Activated T-helper 1 cell treated with Interleukin-2 at 50 U/mL for 16 hours (primary cell): ENCODE data around the gene NIP7.

ENCODE experiments used
- DNase-seq: peaks from one replicate; pipeline ENCODE4 v3.0.0-alpha.2; 2020; ENCODE audit warnings: low read depth

Gene NIP7

GRCh38 chr16:69318911-69319289 lies 20.7 kb upstream of the NIP7 start:
- DNase-seq, result no peak

- no peak for DNase-seq
Measured at GRCh38 chr16:69319381-69319780, 20.2 kb upstream of the NIP7 start.

GRCh38 chr16:69319826-69320739 lies 19.5 kb upstream of the NIP7 start:
- no peak for DNase-seq

- DNase-seq, result no peak
Measured at GRCh38 chr16:69320740-69321073, 18.9 kb upstream of the NIP7 start.

- DNase-seq, result no peak
Measured at GRCh38 chr16:69321080-69321479, 18.5 kb upstream of the NIP7 start.

GRCh38 chr16:69322343-69322742 lies 17.2 kb upstream of the NIP7 start:
- DNase-seq, result no peak

- no peak for DNase-seq
Measured at GRCh38 chr16:69323415-69323814, 16.2 kb upstream of the NIP7 start.

- no peak for DNase-seq
Measured at GRCh38 chr16:69324013-69324531, 15.5 kb upstream of the NIP7 start.

GRCh38 chr16:69324585-69325253 lies 14.9 kb upstream of the NIP7 start:
- no peak for DNase-seq

- no peak for DNase-seq
Measured at GRCh38 chr16:69325784-69326171, 13.8 kb upstream of the NIP7 start.

- DNase-seq, result no peak
Measured at GRCh38 chr16:69326172-69326873, 13.2 kb upstream of the NIP7 start.

- DNase-seq, result no peak
Measured at GRCh38 chr16:69327585-69328310, 11.8 kb upstream of the NIP7 start.

- DNase-seq, result no peak
Measured at GRCh38 chr16:69328854-69329316, 10.7 kb upstream of the NIP7 start.

GRCh38 chr16:69329369-69330285 lies 9.9 kb upstream of the NIP7 start:
- peak; percentile 35 for DNase-seq

GRCh38 chr16:69330286-69331109 lies 9.1 kb upstream of the NIP7 start, which contains the start of gene PDF:
Gene PDF (minus strand): TSS chr16:69330588. CDS start chr16:69330570, 18 bp downstream.
- DNase-seq, result peak; percentile 78

GRCh38 chr16:69334696-69335095 lies 4.9 kb upstream of the NIP7 start:
- no peak for DNase-seq

- DNase-seq, result no peak
Measured at GRCh38 chr16:69338557-69339288, 849 bp upstream of the NIP7 start.

- no peak for DNase-seq
Measured at GRCh38 chr16:69340095-69340644, 598 bp downstream of the NIP7 start.

GRCh38 chr16:69344171-69344570 lies 4.6 kb downstream of the NIP7 start:
- DNase-seq, result no peak
